HG03521 (cell line): ENCODE data around the gene CBLC.
"Not testable (repeated sequence)": the region's sequence is repeated elsewhere in the genome, so short reads cannot be mapped to it uniquely, and the experiment has no call there.

ENCODE experiments used
- ATAC-seq: cut with Tn5 transposase; IDR thresholded peaks from one replicate; pipeline ENCODE4 v1.9.1; 2021; ENCODE audit warnings: mild to moderate bottlenecking, moderate library complexity; ENCODE audit not compliant: unreplicated experiment

CBLC gene

DNA sequence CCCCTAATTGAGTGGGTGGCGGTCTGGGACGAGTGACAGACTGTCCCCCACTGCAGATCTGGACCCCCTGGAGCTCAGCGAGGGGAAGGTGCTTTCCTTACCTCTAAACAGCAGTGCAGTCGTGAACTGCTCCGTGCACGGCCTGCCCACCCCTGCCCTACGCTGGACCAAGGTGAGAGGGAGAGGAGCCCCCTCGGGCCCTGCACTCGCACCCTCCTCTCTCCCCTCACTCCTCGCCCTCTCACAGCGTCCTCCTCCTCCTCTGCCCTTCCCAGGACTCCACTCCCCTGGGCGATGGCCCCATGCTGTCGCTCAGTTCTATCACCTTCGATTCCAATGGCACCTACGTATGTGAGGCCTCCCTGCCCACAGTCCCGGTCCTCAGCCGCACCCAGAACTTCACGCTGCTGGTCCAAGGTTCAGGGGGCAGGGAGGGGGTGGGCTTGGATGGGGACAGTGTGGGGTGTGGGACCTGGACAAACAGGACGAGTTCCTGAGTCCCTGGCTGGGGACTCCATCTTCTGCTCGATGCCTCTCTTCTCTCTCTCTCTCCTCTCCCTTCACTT is 40.9 kb downstream of the CBLC start:
- ATAC-seq = no peak

DNA sequence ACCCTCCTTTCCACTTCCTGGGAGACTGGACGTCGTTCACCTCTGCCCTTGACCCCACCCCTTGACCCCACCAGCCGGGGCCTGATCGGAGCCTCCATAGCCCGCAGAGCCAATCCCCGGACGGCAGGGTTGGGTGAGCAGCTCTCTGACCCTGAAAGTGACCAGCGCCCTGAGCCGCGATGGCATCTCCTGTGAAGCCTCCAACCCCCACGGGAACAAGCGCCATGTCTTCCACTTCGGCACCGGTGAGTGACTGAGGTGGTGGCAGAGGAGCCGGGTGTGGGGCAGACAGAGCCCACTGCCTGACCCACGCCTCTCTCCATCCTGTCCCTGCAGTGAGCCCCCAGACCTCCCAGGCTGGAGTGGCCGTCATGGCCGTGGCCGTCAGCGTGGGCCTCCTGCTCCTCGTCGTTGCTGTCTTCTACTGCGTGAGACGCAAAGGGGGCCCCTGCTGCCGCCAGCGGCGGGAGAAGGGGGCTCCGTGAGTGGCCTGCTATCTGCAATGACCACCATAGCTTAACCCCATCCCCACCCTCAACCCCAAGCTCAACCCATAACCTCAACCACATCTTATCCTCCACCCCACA is 41.6 kb downstream of the CBLC start:
- ATAC-seq = no peak

DNA sequence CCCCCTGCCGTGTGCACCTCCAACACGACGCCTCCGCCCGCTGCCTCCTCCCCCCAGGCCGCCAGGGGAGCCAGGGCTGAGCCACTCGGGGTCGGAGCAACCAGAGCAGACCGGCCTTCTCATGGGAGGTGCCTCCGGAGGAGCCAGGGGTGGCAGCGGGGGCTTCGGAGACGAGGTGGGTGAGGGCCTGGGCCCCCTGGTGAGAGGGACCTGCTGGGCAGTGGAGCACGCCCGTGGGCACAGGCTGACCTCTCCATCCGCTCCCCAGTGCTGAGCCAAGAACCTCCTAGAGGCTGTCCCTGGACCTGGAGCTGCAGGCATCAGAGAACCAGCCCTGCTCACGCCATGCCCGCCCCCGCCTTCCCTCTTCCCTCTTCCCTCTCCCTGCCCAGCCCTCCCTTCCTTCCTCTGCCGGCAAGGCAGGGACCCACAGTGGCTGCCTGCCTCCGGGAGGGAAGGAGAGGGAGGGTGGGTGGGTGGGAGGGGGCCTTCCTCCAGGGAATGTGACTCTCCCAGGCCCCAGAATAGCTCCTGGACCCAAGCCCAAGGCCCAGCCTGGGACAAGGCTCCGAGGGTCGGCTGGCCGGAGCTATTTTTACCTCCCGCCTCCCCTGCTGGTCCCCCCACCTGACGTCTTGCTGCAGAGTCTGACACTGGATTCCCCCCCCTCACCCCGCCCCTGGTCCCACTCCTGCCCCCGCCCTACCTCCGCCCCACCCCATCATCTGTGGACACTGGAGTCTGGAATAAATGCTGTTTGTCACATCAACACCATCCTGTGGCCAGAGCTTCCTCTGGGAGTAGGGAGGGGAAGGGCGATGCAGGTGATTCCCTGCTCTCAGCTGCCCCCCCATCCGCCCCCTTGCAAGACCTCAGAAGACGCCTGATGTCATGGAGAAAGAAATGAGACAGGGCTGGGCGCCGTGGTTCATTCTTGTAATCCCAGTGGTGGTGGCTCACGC is 43.2 kb downstream of the CBLC start:
- ATAC-seq = no peak

DNA sequence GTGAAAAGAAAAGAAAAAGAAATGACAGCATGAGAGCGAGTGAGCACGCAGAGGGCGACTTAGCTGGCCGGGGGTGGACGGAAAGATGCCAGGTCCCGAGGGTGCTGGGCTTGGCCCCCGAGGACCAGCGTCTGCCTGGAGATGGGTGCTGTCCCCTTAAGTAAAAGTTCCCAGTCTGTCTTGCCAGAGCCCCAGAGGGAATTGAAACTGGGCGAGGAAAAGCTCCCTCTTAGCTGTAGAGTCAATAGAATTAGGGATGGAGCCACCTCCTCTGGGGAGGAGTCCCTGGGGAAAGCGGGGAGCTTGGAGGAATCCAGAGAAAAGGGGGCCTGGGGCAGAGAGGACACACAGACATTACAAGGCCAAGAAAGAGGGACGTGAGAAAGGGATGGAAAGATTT is 44.5 kb downstream of the CBLC start:
- ATAC-seq = no peak

DNA sequence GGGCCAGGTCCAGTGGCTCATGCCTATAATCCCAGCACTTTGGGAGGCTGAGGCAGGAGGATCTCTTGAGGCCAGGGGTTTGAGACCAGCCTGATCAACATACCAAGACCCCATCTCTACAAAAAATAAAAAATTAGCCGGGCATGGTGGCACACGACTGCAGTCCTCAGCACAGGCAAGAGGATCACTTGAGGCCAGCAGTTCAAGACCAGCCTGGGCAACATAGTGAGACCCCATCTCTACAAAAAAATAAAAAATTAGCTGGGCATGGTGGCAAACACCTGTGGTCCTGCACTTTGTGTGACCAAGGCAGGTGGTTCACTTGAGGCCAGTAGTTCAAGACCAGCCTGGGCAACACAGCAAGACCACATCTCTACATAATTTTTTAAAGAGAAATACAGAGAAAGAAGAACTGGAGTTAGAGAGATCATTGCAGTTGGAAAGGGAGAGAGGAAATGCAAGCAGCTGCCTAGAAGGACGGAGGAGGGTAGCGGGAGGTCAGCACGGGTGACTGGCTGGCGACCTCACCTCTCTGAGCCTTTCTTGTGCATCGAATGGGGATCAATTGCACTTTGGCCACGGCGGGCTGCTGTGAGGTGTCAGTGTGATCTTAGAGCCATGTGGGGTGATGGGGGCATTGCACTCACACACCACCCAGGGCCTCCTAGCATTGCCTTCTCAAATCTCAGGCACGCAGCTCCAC is 45.1 kb downstream of the CBLC start:
- no peak for ATAC-seq

DNA sequence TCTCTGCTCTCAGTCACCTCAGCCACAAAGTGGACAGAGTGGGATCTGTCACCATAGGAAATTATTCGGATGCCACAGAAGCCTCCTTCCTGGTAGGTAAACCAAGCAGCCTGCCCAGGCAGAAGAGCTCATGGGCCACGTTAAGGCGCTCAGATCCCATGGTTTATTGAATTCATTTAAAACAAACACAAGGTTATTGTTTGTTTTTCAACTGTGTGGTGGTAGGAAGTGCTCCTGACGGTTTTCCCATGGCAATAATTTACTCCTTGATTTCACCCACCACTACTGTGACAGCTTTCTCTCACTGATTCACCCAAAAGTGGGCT is 45.6 kb downstream of the CBLC start:
- ATAC-seq = no peak

DNA sequence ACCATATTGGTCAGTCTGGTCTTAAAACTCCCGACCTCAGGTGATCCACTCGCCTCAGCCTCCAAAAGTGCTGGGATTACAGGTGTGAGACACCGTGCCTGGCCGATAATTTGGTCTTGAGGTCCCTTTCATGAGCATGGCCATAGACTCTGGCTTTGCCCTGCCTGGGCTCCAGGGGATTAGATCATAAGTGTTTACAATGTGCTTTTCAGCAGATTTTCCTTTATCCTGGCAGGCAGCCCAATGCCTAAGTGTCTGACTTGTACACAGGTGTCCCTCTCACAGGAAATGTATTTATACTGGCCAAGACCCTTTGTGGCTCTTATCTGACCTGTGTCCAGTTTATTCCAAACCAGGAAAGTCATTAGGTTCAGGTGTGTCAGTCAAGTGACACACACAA is 47.1 kb downstream of the CBLC start:
- ATAC-seq = no peak

DNA sequence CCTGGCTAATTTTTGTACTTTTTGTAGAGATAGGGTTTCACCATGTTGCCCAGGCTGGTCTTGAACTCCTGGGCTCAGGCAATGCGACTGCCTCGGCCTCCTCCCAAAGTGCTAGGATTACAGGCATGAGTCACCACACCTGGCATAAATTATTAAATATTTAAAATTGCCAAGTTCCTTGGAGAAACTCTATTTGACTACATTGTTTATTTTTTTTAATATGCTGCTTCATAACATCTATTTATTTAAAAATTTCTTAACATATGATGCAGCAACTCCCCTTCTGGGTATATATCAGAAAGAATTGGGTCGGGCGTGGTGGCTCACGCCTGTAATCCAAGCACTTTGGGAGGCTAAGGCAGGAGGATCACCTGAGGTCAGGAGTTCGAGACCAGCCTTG is 55.2 kb downstream of the CBLC start:
- ATAC-seq = not testable (repeated sequence)

DNA sequence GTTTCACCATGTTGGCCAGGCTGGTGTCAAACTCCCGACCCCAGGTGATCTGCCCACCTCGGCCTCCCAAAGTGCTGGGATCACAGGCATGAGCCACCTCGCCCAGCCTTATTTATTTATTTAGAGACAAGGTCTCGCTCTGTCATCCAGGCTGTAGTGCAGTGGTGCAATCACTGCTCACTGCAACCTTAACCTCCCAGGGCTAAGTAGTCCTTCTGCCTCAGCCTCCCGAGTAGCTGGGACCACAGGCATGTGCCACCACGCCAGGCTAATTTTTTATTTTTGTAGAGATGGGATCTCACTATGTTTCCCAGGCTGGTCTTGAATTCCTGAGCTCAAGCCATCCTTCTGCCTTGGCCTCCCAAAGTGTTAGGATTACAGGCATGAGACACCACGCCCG is 56.7 kb downstream of the CBLC start:
- ATAC-seq = not testable (repeated sequence)

DNA sequence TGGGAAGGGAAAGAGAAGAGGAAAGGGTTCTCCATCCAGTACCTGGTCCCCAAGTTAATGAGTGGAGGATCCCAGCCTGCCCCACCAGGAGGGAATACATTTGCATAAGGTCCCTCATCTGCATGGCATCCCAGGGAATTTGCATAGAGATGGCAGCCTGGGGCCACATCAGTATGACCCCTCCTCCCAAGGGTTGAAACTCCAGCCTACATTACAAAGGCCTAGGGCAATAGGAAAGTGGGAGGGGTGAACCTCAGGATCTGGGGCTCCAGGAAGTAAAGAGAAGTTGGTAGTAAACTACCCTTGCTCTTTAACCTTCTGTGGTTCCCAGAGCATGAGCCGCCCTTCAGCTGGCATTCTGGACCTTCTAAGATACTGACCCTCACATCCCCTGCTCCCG is 61.6 kb downstream of the CBLC start:
- no peak for ATAC-seq

DNA sequence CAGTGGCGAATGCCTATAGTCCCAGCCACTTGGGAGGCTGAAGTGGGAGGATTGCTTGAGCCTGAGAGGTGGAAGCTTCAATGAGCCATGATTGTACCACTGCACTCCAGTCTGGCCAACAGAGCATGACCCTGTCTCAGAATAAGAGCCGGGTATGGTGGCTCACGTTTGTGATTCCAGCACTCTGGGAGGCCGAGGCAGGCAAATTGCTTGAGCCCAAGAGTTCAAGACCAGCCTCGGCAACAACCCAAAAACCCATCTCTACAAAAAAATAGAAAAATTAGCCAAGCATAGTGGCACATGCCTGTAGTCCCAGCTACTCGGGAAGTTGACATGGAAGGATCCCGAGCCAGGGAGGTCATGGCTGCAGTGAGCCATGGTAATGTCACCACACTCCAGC is 63.1 kb downstream of the CBLC start:
- no peak for ATAC-seq

DNA sequence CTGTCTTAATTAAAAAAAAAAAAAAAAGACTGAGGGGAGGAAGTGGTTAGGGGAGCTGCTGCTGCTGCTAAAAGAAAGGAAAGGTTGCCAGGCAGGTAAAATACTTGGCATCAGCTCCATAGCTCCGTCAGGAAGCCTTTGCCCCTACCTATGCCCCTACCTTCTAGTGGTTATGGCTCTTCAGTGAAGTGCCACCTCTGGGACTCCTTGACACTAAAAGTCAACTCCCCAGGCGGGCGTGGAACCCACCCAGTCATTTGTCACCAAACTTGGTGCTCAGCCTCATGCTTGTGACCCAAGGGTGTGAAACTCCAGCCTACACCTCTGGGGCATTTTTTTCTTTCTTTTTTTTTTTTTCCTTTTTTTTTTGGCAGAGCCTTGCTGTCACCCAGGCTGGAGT is 63.5 kb downstream of the CBLC start:
- ATAC-seq = no peak

DNA sequence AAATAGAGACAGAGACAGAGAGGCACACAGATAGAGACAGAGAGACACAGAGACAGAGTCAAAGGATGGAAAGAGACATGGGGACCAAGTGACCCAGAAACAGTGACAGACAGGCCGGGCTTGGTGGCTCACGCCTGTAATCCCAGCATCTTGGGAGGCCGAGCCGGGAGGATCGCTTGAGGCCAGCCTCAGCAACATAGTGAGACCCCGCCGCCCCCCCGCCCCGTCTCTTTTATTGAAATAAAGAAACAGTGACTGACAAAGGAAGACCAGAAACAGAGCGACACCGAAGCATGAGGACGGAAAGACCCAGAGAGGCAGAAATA is 67.6 kb downstream of the CBLC start:
- no peak for ATAC-seq

DNA sequence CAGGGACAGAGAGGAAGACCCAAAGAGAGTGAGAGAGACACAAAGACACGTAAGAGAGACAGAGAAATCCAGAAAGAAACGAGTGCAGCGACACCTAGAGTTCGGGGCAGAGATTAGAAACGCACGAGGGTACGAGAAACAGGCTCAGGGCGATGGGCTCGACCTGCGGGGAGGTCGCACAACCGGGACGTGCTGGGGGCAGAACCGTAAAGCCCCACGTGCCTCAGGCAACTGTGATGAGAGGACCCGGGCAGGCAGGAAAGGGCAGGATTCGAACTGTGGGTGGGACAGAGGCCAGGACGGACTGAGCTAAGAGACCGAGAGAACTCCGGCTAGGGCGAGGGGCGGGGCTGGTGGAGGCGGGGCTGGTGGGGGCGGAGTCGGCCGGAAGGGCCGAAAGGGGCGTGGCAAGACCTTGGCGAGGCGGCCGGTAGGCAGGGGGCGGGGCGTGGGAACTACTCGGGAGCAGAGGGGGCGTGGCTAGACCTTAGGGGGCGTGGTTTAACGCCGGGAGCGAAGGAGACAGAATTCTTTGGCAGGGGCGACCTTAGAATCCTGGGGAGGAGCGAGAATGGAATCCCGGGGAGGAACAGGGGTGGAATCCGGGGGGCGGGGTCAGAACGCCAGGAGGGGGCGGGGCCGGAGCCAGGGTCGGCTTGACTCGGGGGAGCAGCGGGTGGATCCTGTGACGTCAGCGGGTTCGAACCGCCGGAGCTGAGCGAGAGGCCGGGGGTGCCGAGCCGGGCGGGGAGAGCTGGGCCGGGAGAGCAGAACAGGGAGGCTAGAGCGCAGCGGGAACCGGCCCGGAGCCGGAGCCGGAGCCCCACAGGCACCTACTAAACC is 68.1 kb downstream of the CBLC start, which contains the start of gene NECTIN2:
TSS of gene NECTIN2 (plus strand) at position 686 of the 843 bp plus-strand sequence. CDS start 229 bp downstream, outside the sequence.
- ATAC-seq = peak; percentile 42

DNA sequence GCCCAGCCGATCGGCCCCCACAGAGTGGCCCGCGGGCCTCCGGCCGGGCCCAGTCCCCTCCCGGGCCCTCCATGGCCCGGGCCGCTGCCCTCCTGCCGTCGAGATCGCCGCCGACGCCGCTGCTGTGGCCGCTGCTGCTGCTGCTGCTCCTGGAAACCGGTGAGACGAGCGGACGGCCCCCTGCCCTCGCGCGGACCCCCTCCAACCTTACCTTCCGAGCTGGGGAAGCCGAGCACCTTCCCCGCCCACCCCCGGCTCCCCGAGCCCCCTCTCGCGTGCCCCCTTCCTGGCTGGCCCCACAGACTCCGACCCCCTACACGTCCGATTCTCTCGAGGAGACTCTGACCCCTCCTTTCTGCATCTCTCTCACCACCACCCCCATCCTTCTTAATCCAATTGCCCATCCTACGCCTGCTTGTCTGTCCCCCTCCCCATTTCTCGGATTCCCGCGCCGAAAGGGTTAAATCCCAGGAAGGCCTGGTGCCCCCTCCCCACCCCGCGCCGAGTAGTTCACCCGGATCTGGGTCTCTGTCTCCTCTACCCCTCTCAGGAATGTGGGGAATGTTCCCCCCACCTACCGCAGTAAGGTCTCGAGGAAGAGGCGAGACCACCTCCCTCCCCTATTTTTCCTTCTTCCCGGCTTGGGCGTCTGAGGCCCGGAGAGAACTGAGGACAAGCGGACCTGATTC is 68.9 kb downstream of the CBLC start:
- no peak for ATAC-seq

DNA sequence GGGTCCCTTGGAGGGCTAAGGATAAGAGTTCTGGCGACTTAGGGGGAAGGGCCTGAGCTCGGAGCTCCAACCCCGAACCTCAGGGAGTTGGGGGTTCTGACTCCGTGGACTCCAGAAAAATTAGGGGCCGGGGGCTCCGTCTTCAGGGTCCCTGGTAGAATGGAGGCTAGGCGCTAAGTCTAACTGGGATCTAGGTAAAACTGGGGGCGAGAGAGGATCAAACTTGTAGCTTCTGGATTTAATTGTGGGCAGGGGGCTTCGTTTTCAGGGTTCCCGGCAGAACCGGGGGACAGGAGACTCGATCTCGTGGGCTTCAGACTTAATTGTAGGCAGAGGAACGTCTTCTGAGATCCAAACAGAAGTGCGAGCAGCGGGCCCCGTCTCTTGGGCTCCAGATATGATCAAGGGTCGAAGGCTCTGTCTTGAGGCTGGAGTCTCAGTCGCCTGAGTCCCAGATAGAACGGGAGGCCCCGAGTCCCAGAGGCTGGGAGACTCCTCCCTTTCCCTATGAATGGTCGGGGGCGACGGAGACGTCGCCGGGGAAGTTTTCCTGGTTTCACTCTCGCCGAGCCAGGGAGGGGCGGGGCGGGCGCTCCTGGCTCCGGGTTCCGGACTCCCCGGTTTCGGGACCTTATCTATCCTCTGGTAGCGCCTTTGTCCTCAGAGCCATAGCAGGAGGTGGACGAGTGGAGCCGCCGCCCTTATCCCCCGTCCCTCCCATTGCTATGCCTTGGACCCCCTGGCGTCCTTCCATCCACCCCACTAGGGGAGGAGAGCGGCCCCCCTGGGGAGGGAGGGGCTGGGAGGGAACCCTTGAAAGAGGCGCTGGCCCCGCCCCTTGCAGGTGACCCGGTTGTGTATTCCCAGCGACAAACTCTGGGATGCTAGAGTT is 69.7 kb downstream of the CBLC start:
- ATAC-seq = no peak

DNA sequence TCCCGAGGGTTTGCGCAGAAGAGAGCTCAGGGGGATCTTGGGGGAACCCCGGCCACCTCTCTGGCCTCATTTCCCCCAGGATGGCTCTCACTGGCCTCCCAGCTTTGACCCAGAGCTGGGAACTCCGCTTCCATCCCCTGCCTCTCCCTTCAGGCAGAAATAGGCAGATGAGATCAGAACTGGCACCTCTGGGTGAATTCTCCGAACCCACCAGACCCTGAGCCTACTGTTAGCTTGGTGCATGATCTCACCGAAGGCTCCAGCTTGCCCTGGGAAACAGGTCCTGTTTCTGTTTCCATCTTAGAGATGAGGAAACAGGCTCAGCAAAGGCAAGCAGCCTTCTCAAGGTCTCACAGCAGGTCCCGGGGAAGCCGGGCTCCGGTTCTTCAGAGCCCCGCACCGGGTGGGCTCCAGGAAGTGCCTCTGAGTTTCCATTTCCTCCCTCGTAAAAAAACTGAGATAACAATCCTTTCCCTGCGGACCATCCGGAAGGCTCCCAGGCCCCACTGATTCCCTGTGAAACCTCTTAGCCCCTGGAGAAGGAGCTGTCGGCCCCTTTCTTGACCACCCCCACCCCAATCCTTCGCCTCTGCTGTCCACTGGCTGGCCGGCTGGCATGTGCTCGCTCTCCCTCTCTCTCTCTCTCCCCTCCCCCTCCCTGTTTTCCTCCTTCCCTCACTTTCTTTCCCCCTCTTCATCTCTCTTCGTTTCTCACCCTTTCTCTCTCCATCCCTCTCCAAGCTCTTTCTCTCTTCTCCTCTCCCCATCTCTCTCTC is 70.5 kb downstream of the CBLC start:
- no peak for ATAC-seq

DNA sequence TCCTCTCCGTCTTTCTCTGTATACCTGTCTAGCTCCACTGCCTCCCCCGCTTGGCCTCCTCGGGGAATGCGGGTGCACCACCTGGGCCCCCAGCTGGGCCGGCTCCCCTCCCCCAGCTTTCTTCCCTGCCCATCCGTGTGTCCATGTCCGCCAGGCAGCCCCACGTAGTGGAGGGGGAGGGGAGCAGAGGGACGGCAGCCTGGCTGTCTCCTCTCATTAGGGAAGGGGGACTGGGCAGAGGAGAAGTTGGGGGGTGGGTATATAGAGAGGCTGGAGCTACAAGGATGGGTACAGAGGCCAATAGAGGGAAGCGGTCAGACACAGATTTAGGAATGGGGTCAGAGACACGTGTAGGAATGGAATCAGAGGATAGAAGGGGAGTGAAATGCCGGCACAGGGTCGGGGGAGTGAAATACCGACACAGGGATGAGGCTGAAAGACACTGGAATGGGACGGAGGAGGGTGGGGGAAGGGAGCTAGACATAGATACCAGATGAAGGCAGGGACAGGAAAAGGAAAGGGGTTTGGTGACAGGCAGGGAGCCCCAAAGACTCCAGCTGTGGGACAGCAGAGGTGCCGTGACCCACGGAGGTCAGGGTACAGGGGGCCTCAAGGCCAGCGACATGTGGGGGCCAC is 71.2 kb downstream of the CBLC start:
- no peak for ATAC-seq
